ENCODE results near the gene SMC1A. TPM values are rescaled to one million over a fixed set of nuclear protein-coding genes. Genes with fewer than 3 reads are reported as not detected.
"Not testable (repeated sequence)": the region's sequence is repeated elsewhere in the genome, so short reads cannot be mapped to it uniquely, and the experiment has no call there.

Gene SMC1A
- total RNA-seq, 1 donor from 2014 or later, result 42.8 TPM

DNA sequence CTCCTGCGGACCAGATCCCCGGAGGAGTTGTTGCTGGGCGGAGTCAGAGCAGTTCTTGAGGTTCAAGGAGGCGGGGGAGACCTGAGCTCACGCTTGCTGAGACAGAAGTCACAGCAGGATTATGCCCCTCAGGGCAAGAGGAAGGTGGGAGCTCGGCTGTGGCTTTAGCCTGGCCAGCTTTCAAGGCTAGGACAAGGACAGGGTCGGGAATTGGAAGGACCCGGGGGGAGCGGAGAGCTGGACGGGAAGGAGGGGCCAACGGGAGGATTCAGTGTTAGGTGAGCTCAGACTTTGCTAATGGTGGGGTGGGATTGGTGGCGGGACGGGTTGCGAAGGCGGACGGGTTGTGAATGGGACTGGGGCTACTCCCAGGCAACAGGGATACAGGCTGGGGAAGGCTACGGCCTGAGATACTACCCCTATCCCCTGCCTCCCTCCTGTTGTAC lies 430 bp upstream of the SMC1A start, which contains the start of gene RIBC1:
Gene RIBC1, plus strand, starts transcription at position 13 of the 446 bp plus-strand sequence. CDS start 3,404 bp downstream, outside the sequence.
- H3K4me1 Mint-ChIP-seq (ENCODE audit: low read depth), result peaks cover 19% of the 10 kb centered on the region
- H3K27me3 Mint-ChIP-seq (ENCODE audit: low read depth), result no peaks in the 10 kb centered on the region
- peak within 1 kb of the TSS; percentile 99 for H3K4me3 Mint-ChIP-seq (ENCODE audit: unreplicated experiment)
- peaks cover 6% of the 10 kb centered on the region for H3K9me3 Mint-ChIP-seq (ENCODE audit: low read depth)
- TF ChIP-seq CTCF (IDR thresholded peaks at IDR 0.05), result no peak
- no peak for DNase-seq (ENCODE audit: low spot score)
- no peaks in the 10 kb centered on the region for H3K36me3 Mint-ChIP-seq (ENCODE audit: low read depth)
- H3K27ac Mint-ChIP-seq (ENCODE audit: unreplicated experiment), result peak within 1 kb of the TSS; percentile 99

DNA sequence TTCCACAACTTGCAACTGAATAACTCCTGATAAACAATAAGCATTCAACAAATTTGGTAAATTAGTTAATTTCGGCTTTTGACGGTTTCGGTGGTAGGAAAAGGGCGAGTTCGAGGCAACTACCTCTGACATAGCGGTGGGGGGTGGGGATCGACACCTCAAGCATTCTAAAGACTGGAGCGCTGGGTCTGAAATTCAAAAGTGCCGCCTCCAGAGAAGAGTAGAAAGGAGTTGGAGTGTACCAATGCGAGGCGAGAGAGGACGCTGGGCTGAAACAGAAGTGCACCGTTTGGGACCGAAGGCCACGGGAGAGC lies 725 bp downstream of the SMC1A start:
- Mint-ChIP-seq H3K27me3 (ENCODE audit: low read depth) (no peaks in the 10 kb centered on the region), H3K4me3 (ENCODE audit: unreplicated experiment) (peak overlapping the region; percentile 99), H3K36me3 (ENCODE audit: low read depth) (no peaks in the 10 kb centered on the region), H3K4me1 (ENCODE audit: low read depth) (peaks cover 19% of the 10 kb centered on the region), H3K27ac (ENCODE audit: unreplicated experiment) (peak overlapping the region; percentile 99), H3K9me3 (ENCODE audit: low read depth) (peaks cover 6% of the 10 kb centered on the region)
- no peak for TF ChIP-seq CTCF (IDR thresholded peaks at IDR 0.05)
- no peak for DNase-seq (ENCODE audit: low spot score)

DNA sequence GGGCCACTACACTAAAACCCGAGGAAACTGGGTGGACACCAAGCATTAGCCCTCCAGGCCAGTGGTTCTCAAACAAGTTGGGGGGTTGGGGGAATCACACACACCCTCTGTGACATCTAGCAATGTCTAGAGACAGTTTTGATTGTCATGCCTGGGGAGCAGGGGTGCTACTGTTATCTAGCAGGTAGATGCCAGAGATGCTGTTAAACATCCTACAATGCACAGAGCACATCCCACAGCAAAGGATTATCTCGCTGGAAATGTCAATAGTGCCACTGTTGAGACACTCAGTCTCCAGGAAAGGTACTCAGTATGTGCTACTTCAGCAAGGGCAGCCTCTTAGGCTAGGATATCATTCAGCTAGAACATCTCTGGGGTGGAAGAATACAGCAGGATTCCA lies 1.3 kb downstream of the SMC1A start:
- Mint-ChIP-seq H3K27me3 (ENCODE audit: low read depth) (no peaks in the 10 kb centered on the region), H3K36me3 (ENCODE audit: low read depth) (no peaks in the 10 kb centered on the region), H3K4me3 (ENCODE audit: unreplicated experiment) (peak overlapping the region; percentile 99), H3K9me3 (ENCODE audit: low read depth) (peaks cover 6% of the 10 kb centered on the region), H3K4me1 (ENCODE audit: low read depth) (peaks cover 19% of the 10 kb centered on the region), H3K27ac (ENCODE audit: unreplicated experiment) (no peak overlapping the region)
- TF ChIP-seq CTCF (IDR thresholded peaks at IDR 0.05), result no peak
- DNase-seq (ENCODE audit: low spot score), result no peak

DNA sequence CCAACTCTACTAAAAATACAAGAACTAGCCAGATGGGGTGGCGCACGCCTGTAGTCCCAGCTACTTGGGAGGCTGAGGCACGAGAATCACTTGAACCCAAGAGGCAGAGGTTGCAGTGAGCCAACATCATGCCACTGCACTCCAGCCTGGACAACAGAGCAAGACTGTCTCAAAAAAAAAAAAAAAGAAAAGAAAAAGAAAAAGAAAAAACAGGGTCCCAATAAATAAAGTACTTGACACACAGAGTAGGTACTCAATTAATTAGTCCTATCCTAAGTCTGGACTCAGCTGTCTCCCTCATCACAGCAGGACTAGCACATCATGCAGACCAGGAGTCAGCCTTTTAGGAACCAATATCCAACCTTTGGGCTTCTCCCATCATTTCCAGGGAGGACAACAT lies 2.1 kb downstream of the SMC1A start:
- peaks cover 19% of the 10 kb centered on the region for H3K4me1 Mint-ChIP-seq (ENCODE audit: low read depth)
- H3K9me3 Mint-ChIP-seq (ENCODE audit: low read depth); H3K36me3 Mint-ChIP-seq (ENCODE audit: low read depth); H3K4me3 Mint-ChIP-seq (ENCODE audit: unreplicated experiment); H3K27me3 Mint-ChIP-seq (ENCODE audit: low read depth); DNase-seq (ENCODE audit: low spot score); H3K27ac Mint-ChIP-seq (ENCODE audit: unreplicated experiment): not testable (repeated sequence)

DNA sequence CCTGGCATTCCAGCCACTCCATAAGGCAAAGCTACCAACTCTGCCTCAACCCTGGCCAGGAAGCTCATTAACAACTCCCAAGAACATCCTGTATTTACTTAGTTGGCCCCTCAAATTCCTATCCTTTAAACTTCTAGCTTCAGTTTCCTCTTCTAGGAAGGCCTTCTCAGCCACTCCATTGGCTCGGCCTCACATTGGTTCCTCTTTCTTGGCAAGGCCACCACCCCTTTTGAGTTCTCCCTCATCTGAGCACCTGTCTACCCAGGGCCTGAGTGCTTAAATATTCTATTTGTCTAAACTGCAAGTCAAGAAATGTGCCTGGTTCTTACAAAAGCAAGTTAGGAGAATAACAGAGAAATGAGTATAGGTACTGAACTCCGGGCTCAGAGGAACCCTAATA lies 10.0 kb downstream of the SMC1A start:
- TF ChIP-seq CTCF (IDR thresholded peaks at IDR 0.05), result no peak
- no peak for DNase-seq (ENCODE audit: low spot score)
- no peak overlapping the region for H3K4me3 Mint-ChIP-seq (ENCODE audit: unreplicated experiment)
- H3K27ac Mint-ChIP-seq (ENCODE audit: unreplicated experiment), result no peak overlapping the region
- no peaks in the 10 kb centered on the region for H3K27me3 Mint-ChIP-seq (ENCODE audit: low read depth)
- H3K9me3 Mint-ChIP-seq (ENCODE audit: low read depth), result no peaks in the 10 kb centered on the region
- H3K4me1 Mint-ChIP-seq (ENCODE audit: low read depth), result no peaks in the 10 kb centered on the region
- peaks cover 8% of the 10 kb centered on the region for H3K36me3 Mint-ChIP-seq (ENCODE audit: low read depth)

DNA sequence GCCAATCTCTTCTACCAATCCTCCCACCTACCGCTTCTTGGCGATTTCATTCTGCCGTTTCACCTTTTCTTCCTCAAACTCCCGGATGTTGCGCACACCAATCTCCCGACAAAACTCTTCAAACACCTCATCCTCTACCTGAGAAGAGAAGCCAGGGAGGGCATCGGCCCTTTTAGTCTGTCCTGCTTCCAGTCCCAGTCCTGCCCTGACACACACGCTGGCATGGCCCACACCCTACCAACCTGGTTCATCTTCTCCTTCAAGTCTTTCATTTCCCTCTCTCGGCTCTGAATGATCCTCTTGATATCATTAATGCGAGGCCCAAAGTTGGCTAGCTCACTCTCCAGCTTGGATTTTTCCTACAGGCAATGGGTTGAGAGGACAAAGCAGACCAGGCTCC lies 18.9 kb downstream of the SMC1A start:
- Mint-ChIP-seq H3K9me3 (ENCODE audit: low read depth) (peaks cover 5% of the 10 kb centered on the region), H3K27ac (ENCODE audit: unreplicated experiment) (no peak overlapping the region), H3K27me3 (ENCODE audit: low read depth) (no peaks in the 10 kb centered on the region), H3K36me3 (ENCODE audit: low read depth) (peaks cover 7% of the 10 kb centered on the region), H3K4me3 (ENCODE audit: unreplicated experiment) (no peak overlapping the region), H3K4me1 (ENCODE audit: low read depth) (no peaks in the 10 kb centered on the region)
- no peak for TF ChIP-seq CTCF (IDR thresholded peaks at IDR 0.05)
- peak; percentile 61 for DNase-seq (ENCODE audit: low spot score)
